ENCODE measurements around the gene EPHA7. TPM values are rescaled to one million over a fixed set of nuclear protein-coding genes. Genes with fewer than 3 reads are reported as not detected.

Gene EPHA7
- polyA plus RNA-seq, 1 donor from 2014 or later: 17.4 TPM

DNA sequence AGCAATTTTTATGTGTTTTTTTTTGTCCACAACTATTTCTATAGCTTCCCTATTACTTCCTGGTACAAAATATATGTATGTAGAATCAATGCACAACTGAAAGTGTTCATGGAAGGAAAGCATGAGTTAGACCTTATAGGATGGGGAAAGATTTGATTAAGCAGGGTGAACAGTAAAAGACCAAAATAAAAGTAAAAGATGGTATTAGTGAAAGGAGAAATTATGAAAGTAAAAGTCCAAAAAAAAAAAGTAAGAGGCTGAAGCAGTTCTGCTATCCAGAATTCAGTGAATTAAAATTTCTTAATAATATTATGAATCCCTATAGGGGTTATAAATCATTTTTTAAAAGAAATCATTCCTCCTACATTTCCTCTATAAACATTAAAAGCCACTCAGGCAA, 114.3 kb downstream of the EPHA7 start:
- Histone ChIP-seq H3K36me3 (ENCODE audit: insufficient read depth, low read length) (no peaks in the 10 kb centered on the region), H3K79me2 (replicated peaks; ENCODE audit: insufficient read depth, low read length) (no peaks in the 10 kb centered on the region), H3K4me2 (ENCODE audit: low read length) (no peak overlapping the region), H3F3A (ENCODE audit: insufficient read depth, low read length, poor library complexity, severe bottlenecking) (no peaks in the 10 kb centered on the region), H4K20me1 (ENCODE audit: insufficient read depth) (no peaks in the 10 kb centered on the region), H3K9me3 (ENCODE audit: low read length) (no peaks in the 10 kb centered on the region), H3K9ac (ENCODE audit: low read length) (no peak overlapping the region), H3K27ac (ENCODE audit: low read length) (no peak overlapping the region), H3K27me3 (ENCODE audit: insufficient read depth, low read depth, low read length) (no peaks in the 10 kb centered on the region), H2AFZ (ENCODE audit: low read depth, low read length) (no peak overlapping the region), H3K4me3 (ENCODE audit: low read length) (no peak overlapping the region), H3K9me2 (ENCODE audit: insufficient read depth, low read length) (no peaks in the 10 kb centered on the region)
- TF ChIP-seq, protein P1, sequence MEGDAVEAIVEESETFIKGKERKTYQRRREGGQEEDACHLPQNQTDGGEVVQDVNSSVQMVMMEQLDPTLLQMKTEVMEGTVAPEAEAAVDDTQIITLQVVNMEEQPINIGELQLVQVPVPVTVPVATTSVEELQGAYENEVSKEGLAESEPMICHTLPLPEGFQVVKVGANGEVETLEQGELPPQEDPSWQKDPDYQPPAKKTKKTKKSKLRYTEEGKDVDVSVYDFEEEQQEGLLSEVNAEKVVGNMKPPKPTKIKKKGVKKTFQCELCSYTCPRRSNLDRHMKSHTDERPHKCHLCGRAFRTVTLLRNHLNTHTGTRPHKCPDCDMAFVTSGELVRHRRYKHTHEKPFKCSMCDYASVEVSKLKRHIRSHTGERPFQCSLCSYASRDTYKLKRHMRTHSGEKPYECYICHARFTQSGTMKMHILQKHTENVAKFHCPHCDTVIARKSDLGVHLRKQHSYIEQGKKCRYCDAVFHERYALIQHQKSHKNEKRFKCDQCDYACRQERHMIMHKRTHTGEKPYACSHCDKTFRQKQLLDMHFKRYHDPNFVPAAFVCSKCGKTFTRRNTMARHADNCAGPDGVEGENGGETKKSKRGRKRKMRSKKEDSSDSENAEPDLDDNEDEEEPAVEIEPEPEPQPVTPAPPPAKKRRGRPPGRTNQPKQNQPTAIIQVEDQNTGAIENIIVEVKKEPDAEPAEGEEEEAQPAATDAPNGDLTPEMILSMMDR (IDR thresholded peaks at IDR 0.05; ENCODE audit: poor library complexity, severe bottlenecking): no peak
- TF ChIP-seq SMC3 (conservative IDR thresholded peaks at IDR 0.05; ENCODE audit: poor library complexity) (no peak), POLR2AphosphoS5 (IDR thresholded peaks at IDR 0.05) (no peak), EZH2 (IDR thresholded peaks at IDR 0.05; ENCODE audit: borderline replicate concordance, insufficient read depth, low read length, poor library complexity, severe bottlenecking) (no peak), MXI1 (conservative IDR thresholded peaks at IDR 0.05; ENCODE audit: poor library complexity, severe bottlenecking) (no peak), TAF1 (IDR thresholded peaks at IDR 0.05; ENCODE audit: low read depth) (no peak), EP300 (conservative IDR thresholded peaks at IDR 0.05; ENCODE audit: poor library complexity, severe bottlenecking) (no peak)
- TF ChIP-seq, protein P2, sequence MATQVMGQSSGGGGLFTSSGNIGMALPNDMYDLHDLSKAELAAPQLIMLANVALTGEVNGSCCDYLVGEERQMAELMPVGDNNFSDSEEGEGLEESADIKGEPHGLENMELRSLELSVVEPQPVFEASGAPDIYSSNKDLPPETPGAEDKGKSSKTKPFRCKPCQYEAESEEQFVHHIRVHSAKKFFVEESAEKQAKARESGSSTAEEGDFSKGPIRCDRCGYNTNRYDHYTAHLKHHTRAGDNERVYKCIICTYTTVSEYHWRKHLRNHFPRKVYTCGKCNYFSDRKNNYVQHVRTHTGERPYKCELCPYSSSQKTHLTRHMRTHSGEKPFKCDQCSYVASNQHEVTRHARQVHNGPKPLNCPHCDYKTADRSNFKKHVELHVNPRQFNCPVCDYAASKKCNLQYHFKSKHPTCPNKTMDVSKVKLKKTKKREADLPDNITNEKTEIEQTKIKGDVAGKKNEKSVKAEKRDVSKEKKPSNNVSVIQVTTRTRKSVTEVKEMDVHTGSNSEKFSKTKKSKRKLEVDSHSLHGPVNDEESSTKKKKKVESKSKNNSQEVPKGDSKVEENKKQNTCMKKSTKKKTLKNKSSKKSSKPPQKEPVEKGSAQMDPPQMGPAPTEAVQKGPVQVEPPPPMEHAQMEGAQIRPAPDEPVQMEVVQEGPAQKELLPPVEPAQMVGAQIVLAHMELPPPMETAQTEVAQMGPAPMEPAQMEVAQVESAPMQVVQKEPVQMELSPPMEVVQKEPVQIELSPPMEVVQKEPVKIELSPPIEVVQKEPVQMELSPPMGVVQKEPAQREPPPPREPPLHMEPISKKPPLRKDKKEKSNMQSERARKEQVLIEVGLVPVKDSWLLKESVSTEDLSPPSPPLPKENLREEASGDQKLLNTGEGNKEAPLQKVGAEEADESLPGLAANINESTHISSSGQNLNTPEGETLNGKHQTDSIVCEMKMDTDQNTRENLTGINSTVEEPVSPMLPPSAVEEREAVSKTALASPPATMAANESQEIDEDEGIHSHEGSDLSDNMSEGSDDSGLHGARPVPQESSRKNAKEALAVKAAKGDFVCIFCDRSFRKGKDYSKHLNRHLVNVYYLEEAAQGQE (IDR thresholded peaks at IDR 0.05; ENCODE audit: borderline replicate concordance): no peak

DNA sequence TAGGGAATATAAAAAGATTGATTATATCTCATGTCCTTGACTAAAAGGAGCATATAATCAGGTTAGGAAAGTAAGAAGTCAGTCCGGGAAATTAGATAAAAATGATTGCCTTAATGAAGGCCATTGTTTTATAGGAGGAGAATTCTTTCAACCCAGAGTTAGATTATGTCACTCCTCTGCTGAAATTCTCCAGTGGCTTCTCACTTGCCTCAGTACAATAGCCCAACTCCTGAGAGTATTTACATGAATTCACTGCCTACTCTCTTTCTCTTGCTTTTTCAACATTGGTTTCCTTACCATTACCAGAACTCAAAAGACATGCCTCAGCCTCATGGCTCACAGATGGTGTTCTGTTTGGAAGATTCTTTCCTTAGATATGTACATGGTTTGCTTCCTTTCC, 114.9 kb downstream of the EPHA7 start:
- no peaks in the 10 kb centered on the region for H4K20me1 ChIP-seq (ENCODE audit: insufficient read depth)
- no peak overlapping the region for H2AFZ ChIP-seq (ENCODE audit: low read depth, low read length)
- H3K9me3 ChIP-seq (ENCODE audit: low read length): no peaks in the 10 kb centered on the region
- no peak overlapping the region for H3K4me3 ChIP-seq (ENCODE audit: low read length)
- H3K9ac ChIP-seq (ENCODE audit: low read length): no peak overlapping the region
- no peaks in the 10 kb centered on the region for H3K79me2 ChIP-seq (replicated peaks; ENCODE audit: insufficient read depth, low read length)
- H3F3A ChIP-seq (ENCODE audit: insufficient read depth, low read length, poor library complexity, severe bottlenecking): no peaks in the 10 kb centered on the region
- no peaks in the 10 kb centered on the region for H3K36me3 ChIP-seq (ENCODE audit: insufficient read depth, low read length)
- no peak overlapping the region for H3K4me2 ChIP-seq (ENCODE audit: low read length)
- no peaks in the 10 kb centered on the region for H3K27me3 ChIP-seq (ENCODE audit: insufficient read depth, low read depth, low read length)
- H3K9me2 ChIP-seq (ENCODE audit: insufficient read depth, low read length): no peaks in the 10 kb centered on the region
- no peak for TF ChIP-seq SMC3 (conservative IDR thresholded peaks at IDR 0.05; ENCODE audit: poor library complexity)
- no peak for TF ChIP-seq RAD21 (conservative IDR thresholded peaks at IDR 0.05)
- TF ChIP-seq, protein P1 (IDR thresholded peaks at IDR 0.05; ENCODE audit: poor library complexity, severe bottlenecking): no peak
- TF ChIP-seq EP300 (conservative IDR thresholded peaks at IDR 0.05; ENCODE audit: poor library complexity, severe bottlenecking): no peak
- TF ChIP-seq, protein P2 (IDR thresholded peaks at IDR 0.05; ENCODE audit: borderline replicate concordance): no peak
- TF ChIP-seq MXI1 (conservative IDR thresholded peaks at IDR 0.05; ENCODE audit: poor library complexity, severe bottlenecking): no peak
- no peak for TF ChIP-seq POLR2AphosphoS5 (IDR thresholded peaks at IDR 0.05)
- no peak for TF ChIP-seq TAF1 (IDR thresholded peaks at IDR 0.05; ENCODE audit: low read depth)
- no peak for TF ChIP-seq EZH2 (IDR thresholded peaks at IDR 0.05; ENCODE audit: borderline replicate concordance, insufficient read depth, low read length, poor library complexity, severe bottlenecking)
- no peak overlapping the region for H3K27ac ChIP-seq (ENCODE audit: low read length)

All from neural cell (in vitro differentiated cells).